Cardiac muscle cell (in vitro differentiated cells and primary cell): ENCODE data around the gene CHRDL2. TPM values are rescaled to one million over a fixed set of nuclear protein-coding genes. Genes with fewer than 3 reads are reported as not detected.
A peak's percentile ranks its signal among the peaks of the same experiment; 100 is the strongest.

ENCODE experiments used
- DNase-seq, 2 donors: peaks; one replicate each; pipeline versions ENCODE4 v3.0.0 to v3.0.0-alpha.2; 2010 to 2017; ENCODE audit warnings: low read depth in 1 of 2, low spot score in 1 of 2
- H3K27ac ChIP-seq: fragments of 200-600 bp; sonication (generic); 2 replicates; pipeline ENCODE4 v1.5.1; 2016
- H3K27me3 ChIP-seq: fragments of 200-600 bp; sonication (generic); 2 replicates; pipeline ENCODE4 v1.6.0; 2016; ENCODE audit warnings: control low read depth
- H3K36me3 ChIP-seq: fragments of 200-600 bp; sonication (generic); 2 replicates; pipeline ENCODE4 v1.5.1; 2016; ENCODE audit warnings: control low read depth
- H3K4me1 ChIP-seq: fragments of 200-600 bp; sonication (generic); 2 replicates; pipeline ENCODE4 v1.8.1; 2017; ENCODE audit warnings: low read depth, mild to moderate bottlenecking, mixed run types
- H3K4me3 ChIP-seq: fragments of 200-600 bp; sonication (generic); 2 replicates; pipeline ENCODE4 v1.5.1; 2016; ENCODE audit warnings: mild to moderate bottlenecking
- H3K9me3 ChIP-seq: fragments of 200-600 bp; sonication (generic); 2 replicates; pipeline ENCODE4 v1.5.1; 2017; ENCODE audit warnings: low read depth, mild to moderate bottlenecking, control low read depth
- polyA plus RNA-seq: library from polyadenylated mRNA; unstranded; fragments of >200 nt; fragmentation: Nextera tagmentation; extraction: Ambion mirVana; gene quantifications from 2 replicates; pipeline ENCODE4 v1.2.1, GENCODE V29; 2016
- total RNA-seq: library from RNA; depleted of rRNA; stranded (reverse); fragments of >200 nt; gene quantifications from 2 replicates; pipeline ENCODE4 v1.2.3, GENCODE V29; 2016
- TF ChIP-seq, protein P1 (sequence below): IDR thresholded peaks from 2 replicates; pipeline ENCODE4 v1.5.1; 2012; ENCODE audit warnings: low read depth, mild to moderate bottlenecking, low read length

The CHRDL2 gene
- total and polyA plus RNA-seq, 2 experiments from 2014 or later: not detected

DNA sequence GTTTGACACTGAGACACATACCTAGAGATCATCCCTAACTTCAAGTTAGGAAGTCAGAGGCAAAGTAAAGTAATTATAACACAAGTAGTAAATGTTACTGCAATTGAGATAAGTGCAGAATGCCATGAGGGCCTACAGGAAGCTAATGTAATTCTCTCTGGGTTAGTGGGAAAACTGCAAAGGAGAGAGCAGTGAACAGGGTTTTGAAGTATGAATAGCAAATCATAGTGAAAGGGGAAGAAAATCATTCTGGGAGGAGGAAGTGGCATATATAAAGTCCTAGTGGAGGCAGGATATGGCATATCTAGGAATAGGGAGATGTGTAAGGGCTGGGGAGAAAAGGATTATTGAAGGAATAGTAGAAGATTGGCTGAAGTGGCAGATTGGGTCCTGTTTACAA lies 45.3 kb upstream of the CHRDL2 start:
- H3K36me3 ChIP-seq: no peaks in the 10 kb centered on the region
- no peaks in the 10 kb centered on the region for H3K27me3 ChIP-seq
- no peaks in the 10 kb centered on the region for H3K4me1 ChIP-seq
- no peak for DNase-seq
- TF ChIP-seq, protein P1, sequence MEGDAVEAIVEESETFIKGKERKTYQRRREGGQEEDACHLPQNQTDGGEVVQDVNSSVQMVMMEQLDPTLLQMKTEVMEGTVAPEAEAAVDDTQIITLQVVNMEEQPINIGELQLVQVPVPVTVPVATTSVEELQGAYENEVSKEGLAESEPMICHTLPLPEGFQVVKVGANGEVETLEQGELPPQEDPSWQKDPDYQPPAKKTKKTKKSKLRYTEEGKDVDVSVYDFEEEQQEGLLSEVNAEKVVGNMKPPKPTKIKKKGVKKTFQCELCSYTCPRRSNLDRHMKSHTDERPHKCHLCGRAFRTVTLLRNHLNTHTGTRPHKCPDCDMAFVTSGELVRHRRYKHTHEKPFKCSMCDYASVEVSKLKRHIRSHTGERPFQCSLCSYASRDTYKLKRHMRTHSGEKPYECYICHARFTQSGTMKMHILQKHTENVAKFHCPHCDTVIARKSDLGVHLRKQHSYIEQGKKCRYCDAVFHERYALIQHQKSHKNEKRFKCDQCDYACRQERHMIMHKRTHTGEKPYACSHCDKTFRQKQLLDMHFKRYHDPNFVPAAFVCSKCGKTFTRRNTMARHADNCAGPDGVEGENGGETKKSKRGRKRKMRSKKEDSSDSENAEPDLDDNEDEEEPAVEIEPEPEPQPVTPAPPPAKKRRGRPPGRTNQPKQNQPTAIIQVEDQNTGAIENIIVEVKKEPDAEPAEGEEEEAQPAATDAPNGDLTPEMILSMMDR: no peak
- H3K4me3 ChIP-seq: no peak overlapping the region
- no peak overlapping the region for H3K27ac ChIP-seq
- H3K9me3 ChIP-seq: no peaks in the 10 kb centered on the region

DNA sequence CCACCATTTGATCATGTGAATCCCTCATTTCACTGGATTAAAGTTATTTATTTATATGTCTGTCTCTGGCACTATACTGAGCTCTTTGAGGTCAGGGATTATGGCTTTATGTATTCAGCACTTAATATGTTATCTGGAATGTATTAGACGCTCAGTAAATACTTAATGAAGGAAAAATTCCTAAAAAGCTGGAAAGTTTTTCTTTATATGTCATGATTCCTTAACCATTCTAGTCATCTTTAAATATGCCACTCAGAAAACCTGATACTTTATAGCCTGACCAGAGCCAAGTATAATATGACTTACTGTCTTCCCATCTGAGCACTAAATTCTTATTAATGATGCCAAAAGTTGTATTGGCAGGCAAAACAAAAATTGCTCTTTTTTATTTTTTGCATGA lies 44.5 kb upstream of the CHRDL2 start:
- Histone ChIP-seq H3K9me3 (no peaks in the 10 kb centered on the region), H3K4me3 (no peak overlapping the region), H3K27ac (no peak overlapping the region), H3K36me3 (no peaks in the 10 kb centered on the region), H3K27me3 (no peaks in the 10 kb centered on the region), H3K4me1 (no peaks in the 10 kb centered on the region)
- TF ChIP-seq, protein P1: no peak
- no peak for DNase-seq

DNA sequence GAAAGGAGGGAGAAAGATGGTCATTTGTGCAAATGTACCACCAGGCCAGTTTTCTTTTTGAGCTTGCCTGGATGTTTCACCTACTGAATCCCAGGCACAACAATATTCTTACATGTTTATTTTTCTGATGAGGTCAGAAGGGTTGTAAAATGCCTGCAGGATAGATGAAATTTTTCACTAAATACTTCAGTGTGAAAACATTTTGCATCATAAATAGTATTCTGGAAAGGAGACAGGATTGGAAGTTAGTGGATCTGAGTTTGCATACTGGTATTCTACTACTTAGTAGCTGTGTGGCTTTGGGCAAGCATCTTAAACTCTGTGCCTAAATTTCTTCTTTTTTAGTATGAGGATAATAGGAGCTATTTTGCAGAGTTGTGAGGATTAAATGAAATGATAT lies 42.2 kb upstream of the CHRDL2 start:
- TF ChIP-seq, protein P1: no peak
- H3K27me3 ChIP-seq: no peaks in the 10 kb centered on the region
- H3K9me3 ChIP-seq: no peaks in the 10 kb centered on the region

DNA sequence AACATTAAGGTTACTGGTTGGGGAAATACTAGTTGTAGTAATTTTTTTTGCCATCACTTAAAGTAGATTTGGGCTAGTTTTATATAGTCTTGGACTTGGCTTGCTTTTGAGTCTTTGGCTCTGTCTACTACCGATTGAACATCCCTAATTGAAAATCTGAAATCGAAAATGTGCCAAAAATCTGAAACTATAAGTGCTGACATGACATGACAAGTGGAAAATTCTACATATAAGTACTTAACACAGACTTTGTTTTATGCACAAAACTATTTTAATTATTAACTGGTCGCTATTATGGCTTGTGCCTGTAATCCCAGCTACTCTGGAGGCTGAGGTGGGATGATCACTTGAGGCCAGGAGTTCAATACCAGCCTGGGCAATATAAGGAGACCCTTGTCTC lies 39.9 kb upstream of the CHRDL2 start:
- Histone ChIP-seq H3K27me3 (no peaks in the 10 kb centered on the region), H3K4me1 (no peaks in the 10 kb centered on the region), H3K9me3 (no peaks in the 10 kb centered on the region), H3K27ac (no peak overlapping the region), H3K36me3 (no peaks in the 10 kb centered on the region), H3K4me3 (no peak overlapping the region)
- DNase-seq: no peak
- TF ChIP-seq, protein P1: no peak

More for the DNA sequence above, 42.2 kb upstream of the CHRDL2 start:
- Histone ChIP-seq H3K27ac (no peak overlapping the region), H3K36me3 (no peaks in the 10 kb centered on the region), H3K4me3 (no peak overlapping the region), H3K4me1 (no peaks in the 10 kb centered on the region)
- DNase-seq: no peak

DNA sequence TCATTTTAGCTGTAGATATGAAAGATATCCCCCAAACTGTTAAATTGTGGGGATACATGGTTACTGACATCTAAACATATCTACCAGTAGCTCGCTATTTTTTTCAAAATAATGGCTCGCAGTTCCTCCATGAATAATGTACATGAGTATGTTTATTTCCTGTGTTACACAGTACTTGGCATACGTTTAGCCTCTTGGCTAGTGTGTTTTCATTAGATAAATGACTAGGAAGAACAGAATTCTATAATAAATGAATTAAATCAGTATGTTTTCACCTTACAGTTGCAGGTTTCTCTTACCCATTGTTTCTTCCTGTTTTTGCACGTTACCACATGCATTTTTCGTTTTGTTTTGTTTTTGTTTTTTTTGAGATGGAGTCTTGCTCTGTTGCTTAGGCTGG lies 39.2 kb upstream of the CHRDL2 start:
- Histone ChIP-seq H3K36me3 (no peaks in the 10 kb centered on the region), H3K27ac (no peak overlapping the region), H3K9me3 (no peaks in the 10 kb centered on the region), H3K4me1 (no peaks in the 10 kb centered on the region), H3K4me3 (no peak overlapping the region), H3K27me3 (no peaks in the 10 kb centered on the region)
- TF ChIP-seq, protein P1: no peak
- peak in 1 of 2 donors; percentile 55 for DNase-seq
